GM10266 (cell line): ENCODE measurements around the gene TAF13.

Experiments
- DNase-seq: peaks from one replicate; pipeline ENCODE4 v3.0.0; 2012; ENCODE audit errors: extremely low spot score
- TF ChIP-seq, protein P1 (sequence below): IDR thresholded peaks from 2 replicates; pipeline ENCODE4 v1.5.1; 2012; ENCODE audit warnings: mild to moderate bottlenecking, low read depth; ENCODE audit not compliant: control insufficient read depth, insufficient read depth; ENCODE audit errors: missing control alignments

Gene TAF13

DNA sequence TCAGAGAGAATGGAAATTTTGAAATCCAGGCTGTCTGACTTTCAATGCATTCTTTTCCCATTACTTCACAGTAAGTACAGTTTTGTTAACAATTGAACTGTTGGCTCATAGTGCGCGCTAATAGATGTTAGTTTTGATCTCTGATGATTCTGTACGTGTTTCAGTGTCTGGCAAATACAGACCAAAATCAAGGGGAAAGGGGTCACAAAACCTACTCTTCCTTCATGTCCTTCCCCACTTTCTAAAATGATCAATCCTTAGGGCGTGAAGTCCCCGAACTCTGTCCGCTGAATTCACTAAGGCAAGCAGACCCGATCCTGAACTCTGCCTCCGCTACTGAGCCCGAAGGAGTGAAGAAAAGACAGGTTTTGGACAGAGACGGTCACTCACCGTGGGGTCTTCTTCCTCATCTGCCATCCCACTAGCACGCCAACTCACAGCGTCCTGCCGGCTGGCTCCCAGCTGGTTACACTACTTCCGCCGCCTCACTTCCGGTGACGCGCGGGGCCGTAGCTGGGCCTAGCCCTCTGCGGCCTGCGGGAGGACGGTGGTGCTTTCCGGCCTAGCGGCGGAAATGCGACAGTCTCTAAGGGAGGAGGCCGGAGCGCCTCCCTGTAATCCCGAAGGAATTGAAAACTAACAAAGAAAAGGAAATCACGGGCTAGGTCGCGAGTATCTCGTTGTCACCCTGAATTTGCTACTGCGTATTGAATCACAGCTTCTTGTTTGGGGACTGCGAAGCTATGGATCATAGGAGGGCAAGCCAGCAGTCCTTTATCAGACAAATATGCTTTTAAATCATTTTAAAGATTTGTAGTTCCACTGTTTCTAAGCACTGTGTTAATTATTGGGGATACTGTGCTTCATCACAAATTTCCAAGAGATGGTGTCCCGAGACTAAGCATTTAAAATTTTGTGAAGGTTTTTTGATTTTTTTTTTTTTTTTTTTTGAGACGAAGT is at the start of gene TAF13:
Gene TAF13 (minus strand): TSS at position 473 of the 960 bp plus-strand sequence. CDS start 56 bp downstream, at position 417.
- TF ChIP-seq, protein P1, sequence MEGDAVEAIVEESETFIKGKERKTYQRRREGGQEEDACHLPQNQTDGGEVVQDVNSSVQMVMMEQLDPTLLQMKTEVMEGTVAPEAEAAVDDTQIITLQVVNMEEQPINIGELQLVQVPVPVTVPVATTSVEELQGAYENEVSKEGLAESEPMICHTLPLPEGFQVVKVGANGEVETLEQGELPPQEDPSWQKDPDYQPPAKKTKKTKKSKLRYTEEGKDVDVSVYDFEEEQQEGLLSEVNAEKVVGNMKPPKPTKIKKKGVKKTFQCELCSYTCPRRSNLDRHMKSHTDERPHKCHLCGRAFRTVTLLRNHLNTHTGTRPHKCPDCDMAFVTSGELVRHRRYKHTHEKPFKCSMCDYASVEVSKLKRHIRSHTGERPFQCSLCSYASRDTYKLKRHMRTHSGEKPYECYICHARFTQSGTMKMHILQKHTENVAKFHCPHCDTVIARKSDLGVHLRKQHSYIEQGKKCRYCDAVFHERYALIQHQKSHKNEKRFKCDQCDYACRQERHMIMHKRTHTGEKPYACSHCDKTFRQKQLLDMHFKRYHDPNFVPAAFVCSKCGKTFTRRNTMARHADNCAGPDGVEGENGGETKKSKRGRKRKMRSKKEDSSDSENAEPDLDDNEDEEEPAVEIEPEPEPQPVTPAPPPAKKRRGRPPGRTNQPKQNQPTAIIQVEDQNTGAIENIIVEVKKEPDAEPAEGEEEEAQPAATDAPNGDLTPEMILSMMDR, result no peak
- DNase-seq, result peak; percentile 96

DNA sequence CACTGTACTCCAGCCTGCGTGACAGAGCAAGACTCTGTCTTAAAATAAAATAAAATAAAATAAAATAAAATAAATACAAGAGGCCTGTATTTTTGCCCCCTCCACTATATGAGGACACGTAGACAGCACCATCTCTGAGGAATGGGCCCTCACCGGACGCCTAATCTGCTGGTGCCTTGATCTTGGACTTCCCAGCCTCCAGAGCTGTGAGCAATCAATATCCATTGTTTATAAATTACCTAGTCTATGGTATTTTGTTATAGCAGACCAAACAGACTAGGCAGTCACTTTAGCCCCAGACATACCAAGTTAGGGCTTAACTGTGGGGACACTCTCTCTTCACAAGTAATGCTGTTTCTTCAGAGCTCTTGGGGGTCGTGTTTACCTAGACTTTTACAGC is 44.6 kb upstream of the TAF13 start:
- TF ChIP-seq, protein P1, result no peak
- no peak for DNase-seq

- DNase-seq, result no peak
- TF ChIP-seq, protein P1, result no peak
Observed at GRCh38 chr1:109118089-109118488, 42.3 kb upstream of the TAF13 start.

- no peak for DNase-seq
- TF ChIP-seq, protein P1, result no peak
Observed at GRCh38 chr1:109116286-109116685, 40.5 kb upstream of the TAF13 start.

- no peak for DNase-seq
- TF ChIP-seq, protein P1, result no peak
Observed at GRCh38 chr1:109115685-109116084, 39.9 kb upstream of the TAF13 start.

DNA sequence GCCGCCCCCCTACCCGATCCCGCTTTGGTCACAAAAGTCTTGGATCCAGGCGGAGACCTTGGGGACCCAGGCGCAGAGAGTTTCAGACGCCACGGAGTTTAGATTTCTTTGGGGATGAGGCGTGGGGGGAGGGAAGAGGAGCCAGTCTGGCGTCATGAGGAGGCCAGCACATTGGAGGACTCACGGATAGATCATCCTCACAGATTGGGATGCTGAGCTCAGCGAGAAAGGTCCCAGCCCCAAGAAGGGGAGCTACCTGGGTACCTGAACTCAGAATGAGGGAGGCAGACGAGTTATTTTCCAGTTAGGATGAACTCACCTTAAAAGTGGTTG is 38.5 kb upstream of the TAF13 start:
- no peak for DNase-seq
- TF ChIP-seq, protein P1, result no peak
